GM12874 (cell line): Measurements from ENCODE around the gene INHBB.

Experiments
- TF ChIP-seq, protein P1 (sequence below): IDR thresholded peaks from 2 replicates; pipeline ENCODE4 v1.5.1; 2011; ENCODE audit warnings: low read depth, mild to moderate bottlenecking, control low read depth, low read length, moderate library complexity; ENCODE audit not compliant: insufficient read depth

INHBB gene

DNA sequence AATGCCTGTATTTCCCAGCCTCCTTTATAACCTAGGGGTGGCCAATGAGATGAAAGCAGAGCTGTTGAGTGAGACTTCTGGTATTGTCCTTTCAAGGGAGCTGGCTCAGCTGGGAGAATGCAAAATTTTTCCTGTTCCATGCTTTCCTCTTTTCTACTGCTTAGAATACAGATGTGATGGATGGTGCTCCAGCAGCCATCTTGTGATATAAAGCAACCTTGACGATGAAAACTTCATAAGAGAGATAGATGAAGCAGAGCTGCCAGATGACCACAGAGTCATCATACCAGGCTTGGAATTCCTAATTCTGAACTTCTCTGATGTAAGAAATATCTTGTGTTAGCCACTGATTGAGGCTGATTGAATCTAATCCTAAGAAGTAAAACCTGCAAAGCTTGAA is 11.9 kb upstream of the INHBB start:
- TF ChIP-seq, protein P1, sequence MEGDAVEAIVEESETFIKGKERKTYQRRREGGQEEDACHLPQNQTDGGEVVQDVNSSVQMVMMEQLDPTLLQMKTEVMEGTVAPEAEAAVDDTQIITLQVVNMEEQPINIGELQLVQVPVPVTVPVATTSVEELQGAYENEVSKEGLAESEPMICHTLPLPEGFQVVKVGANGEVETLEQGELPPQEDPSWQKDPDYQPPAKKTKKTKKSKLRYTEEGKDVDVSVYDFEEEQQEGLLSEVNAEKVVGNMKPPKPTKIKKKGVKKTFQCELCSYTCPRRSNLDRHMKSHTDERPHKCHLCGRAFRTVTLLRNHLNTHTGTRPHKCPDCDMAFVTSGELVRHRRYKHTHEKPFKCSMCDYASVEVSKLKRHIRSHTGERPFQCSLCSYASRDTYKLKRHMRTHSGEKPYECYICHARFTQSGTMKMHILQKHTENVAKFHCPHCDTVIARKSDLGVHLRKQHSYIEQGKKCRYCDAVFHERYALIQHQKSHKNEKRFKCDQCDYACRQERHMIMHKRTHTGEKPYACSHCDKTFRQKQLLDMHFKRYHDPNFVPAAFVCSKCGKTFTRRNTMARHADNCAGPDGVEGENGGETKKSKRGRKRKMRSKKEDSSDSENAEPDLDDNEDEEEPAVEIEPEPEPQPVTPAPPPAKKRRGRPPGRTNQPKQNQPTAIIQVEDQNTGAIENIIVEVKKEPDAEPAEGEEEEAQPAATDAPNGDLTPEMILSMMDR = no peak

DNA sequence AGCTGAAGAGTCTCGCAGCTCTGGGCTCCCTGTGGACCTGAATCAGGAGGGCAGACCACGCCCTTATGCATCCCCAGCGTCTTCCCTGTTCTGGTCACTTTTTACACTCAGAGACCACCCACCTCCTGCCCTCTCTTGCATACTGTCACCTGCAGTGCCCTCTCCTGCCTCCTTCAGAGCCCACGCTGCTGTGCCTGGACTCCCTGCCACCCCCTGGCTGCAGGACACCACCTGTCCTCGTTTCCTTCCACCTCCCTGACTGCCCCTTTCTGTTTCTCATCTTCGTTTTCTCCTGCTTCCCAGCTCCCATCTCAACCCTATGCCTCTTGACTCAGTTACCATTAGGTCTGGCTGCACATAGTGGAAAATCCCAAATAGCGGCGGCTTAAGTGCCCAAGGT is 9.2 kb upstream of the INHBB start:
- TF ChIP-seq, protein P1 = no peak

DNA sequence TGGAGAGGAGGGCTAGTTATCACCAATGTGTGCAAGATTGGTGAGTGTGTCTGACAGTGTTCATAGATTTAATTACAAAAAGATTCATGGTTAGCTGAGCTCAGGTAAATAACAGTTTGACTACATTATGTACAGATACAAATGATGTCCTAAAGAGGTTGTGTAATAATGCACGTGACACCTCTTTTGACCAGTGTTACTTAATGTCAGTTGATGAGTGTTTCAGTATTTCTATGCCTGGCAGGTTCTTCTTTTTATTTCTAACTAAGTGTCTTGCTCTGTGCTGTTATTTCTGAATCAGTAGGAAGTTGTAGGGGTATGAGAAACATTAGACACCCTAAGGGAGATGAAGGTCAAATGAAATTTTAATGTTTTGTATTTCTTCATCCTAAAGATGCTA is 7.9 kb upstream of the INHBB start:
- TF ChIP-seq, protein P1 = no peak

DNA sequence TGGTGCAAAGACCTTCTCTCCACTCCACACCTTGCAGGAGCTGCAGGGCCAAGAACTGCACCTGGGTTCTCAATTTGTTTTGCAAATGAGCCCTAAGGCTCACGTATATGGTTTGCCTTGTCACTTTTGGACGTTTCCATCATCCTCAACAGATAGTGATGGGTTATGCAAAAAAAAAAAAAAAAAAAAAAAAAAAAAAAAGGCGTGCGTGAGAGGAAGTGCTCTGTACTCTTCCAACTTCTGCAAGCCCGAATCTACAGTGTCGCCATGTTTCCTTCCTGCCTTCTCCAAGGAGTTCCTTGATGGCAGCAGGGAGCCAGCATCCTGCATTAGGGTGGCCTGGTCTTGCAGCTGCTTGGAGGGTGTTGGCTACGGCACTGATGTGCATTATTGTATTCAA is 4.0 kb upstream of the INHBB start:
- TF ChIP-seq, protein P1 = no peak

DNA sequence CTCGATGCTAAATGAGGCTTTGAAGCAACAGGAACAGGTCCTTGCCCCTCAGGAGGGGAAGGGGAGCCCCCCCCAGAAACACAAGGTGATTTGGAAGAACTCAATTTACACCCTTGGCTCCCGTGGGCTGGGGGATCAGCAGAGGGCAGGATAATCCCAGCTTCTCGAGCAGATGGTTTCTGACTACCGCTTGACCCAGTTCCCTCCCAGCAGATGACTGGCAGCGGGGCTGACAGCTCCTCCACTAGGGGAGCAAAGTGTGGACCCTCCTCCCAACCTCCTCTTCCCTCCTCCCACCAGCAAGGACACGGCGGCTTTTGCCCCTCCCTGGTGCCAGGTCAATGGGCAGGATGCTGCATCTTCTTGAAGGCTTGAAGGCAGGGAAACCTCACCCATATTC is 3.5 kb upstream of the INHBB start:
- TF ChIP-seq, protein P1 = no peak

DNA sequence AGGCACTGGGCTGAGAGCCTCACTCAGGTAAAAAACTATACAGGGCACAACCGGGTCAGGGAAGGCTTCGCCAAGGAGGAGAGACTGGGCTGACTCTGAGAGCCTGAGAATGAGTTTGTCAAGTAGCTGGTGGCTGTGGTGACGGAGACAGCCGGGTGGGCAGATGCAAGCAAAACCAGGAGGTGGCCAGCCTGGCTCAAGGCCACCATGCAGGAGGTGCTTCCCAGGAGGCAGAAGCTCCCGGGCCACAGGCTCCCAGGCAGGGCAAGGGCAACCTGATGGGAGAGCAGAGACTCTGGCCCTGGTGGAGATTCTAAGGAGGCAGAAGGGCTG is 2.9 kb upstream of the INHBB start:
- TF ChIP-seq, protein P1 = no peak

DNA sequence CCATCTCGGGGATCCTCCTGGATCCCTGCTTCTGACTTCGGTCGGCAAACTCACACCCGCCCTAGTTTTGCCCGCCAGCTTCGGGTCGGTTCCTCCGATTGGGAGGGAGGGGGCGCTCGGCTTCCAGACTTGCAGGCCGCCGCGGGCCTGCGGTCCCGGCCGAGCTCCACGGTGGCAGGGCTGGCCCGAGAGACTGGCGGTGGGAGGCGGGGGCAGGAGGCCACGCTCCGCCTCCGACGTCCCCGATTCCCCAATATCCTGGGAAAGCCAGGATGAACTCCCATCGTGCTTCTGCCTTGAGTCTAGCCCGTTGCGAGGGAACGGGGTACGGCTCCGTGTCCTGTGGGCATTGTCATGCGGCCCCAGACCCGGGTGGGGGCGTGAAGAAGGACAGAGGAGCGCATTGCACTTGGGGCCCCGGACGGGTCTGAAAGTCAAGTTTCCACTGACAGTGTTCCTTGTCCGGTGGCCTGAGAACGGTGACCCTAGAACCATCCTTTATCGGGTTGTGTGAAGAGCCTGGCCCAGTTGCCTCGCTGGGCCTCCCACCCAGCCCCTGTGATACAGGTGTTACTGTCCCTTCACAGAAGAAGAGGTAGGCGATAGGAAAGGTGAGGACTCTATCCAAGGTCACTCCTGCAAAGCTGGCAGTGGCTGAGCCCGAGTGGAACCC is 2.4 kb upstream of the INHBB start:
- TF ChIP-seq, protein P1 = peak; percentile 67
